T-cell (primary cell): ENCODE data around the gene PDILT. TPM values are rescaled to one million over a fixed set of nuclear protein-coding genes. Genes with fewer than 3 reads are reported as not detected.

Source experiments
- ATAC-seq, 4 experiments: fragments of 200-7000 bp in 3 of 4; fragments of 150-1000 bp in 1 of 4; cut with Tn5 transposase; replicated peaks in 1 of 4; 1 replicate in 3 of 4; 2 replicates in 1 of 4; pipeline ENCODE4 v1.10.0; 2021; ENCODE audit warnings: moderate library complexity in 3 of 4, mild to moderate bottlenecking in 2 of 4, moderate number of reproducible peaks in 1 of 4
- CTCF ChIA-PET, 2 donors: fragments of 300-600 bp; sonication (Branson Sonifier 250); formaldehyde crosslinking; loops; one replicate each; lab custom pipeline; 2022; ENCODE audit warnings: antibody characterized with exemption in 2 of 2; lab: Charles Lee
- POLR2A ChIA-PET, 2 donors: fragments of 300-600 bp; sonication (Branson Sonifier 250); formaldehyde crosslinking; loops; one replicate each; lab custom pipeline; 2022; ENCODE audit warnings: antibody characterized with exemption in 2 of 2; lab: Charles Lee
- DNase-seq, 35 experiments: peaks; one replicate each; pipeline versions ENCODE4 v3.0.0 to v3.0.0-alpha.2; 2013 to 2023
- H3K27ac ChIP-seq: one replicate; pipeline ENCODE4 v1.5.1; 2013; ENCODE audit warnings: low read length
- H3K27me3 ChIP-seq, 2 experiments: replicated peaks in 1 of 2; 1 replicate in 1 of 2; 2 replicates in 1 of 2; pipeline versions ENCODE4 v1.6.1 to v1.7.0; 2013; ENCODE audit warnings: low read length in 1 of 2, mixed read lengths in 1 of 2; ENCODE audit not compliant: control insufficient read depth in 2 of 2, insufficient read depth in 2 of 2; ENCODE audit errors: extremely low read depth in 1 of 2
- H3K36me3 ChIP-seq, 2 donors: 1 replicate in 1 of 2; 2 replicates in 1 of 2; pipeline versions ENCODE4 v1.6.1 to v1.7.0; 2013; ENCODE audit warnings: low read length in 1 of 2; ENCODE audit not compliant: control insufficient read depth in 2 of 2, insufficient read depth in 1 of 2; ENCODE audit errors: extremely low read depth in 1 of 2
- H3K4me1 ChIP-seq, 2 experiments: 1 replicate in 1 of 2; 2 replicates in 1 of 2; pipeline versions ENCODE4 v1.6.1 to v1.7.0; 2013; ENCODE audit warnings: low read length in 2 of 2, mixed read lengths in 1 of 2; ENCODE audit not compliant: insufficient read depth in 2 of 2, control insufficient read depth in 1 of 2; ENCODE audit errors: extremely low read depth in 1 of 2
- H3K4me3 ChIP-seq, 2 donors: 1 replicate in 1 of 2; 2 replicates in 1 of 2; pipeline versions ENCODE4 v1.5.1 to v1.7.0; 2013; ENCODE audit warnings: mild to moderate bottlenecking in 2 of 2, low read length in 1 of 2, moderate library complexity in 1 of 2; ENCODE audit not compliant: control insufficient read depth in 1 of 2; ENCODE audit errors: extremely low read depth in 1 of 2
- H3K9me3 ChIP-seq: 2 replicates; pipeline ENCODE4 v1.7.0; 2013
- H3K27ac Mint-ChIP-seq, 2 donors: one replicate each; pipeline ENCODE4 v1.8.0; 2020 to 2021; ENCODE audit warnings: mild to moderate bottlenecking in 2 of 2, mixed read lengths in 2 of 2
- H3K27me3 Mint-ChIP-seq, 2 donors: one replicate each; pipeline ENCODE4 v1.8.0; 2021 to 2022; ENCODE audit warnings: mixed read lengths in 2 of 2
- H3K36me3 Mint-ChIP-seq: one replicate; pipeline ENCODE4 v1.8.0; 2021; ENCODE audit warnings: mixed read lengths
- H3K4me1 Mint-ChIP-seq, 3 donors: one replicate each; pipeline ENCODE4 v1.8.0; 2020 to 2022; ENCODE audit warnings: mixed read lengths in 3 of 3, mild to moderate bottlenecking in 1 of 3
- H3K4me3 Mint-ChIP-seq, 3 donors: one replicate each; pipeline ENCODE4 v1.8.0; 2020 to 2022; ENCODE audit warnings: mild to moderate bottlenecking in 3 of 3, mixed read lengths in 3 of 3, moderate library complexity in 3 of 3
- H3K9me3 Mint-ChIP-seq, 3 donors: one replicate each; pipeline ENCODE4 v1.8.0; 2020 to 2022; ENCODE audit warnings: mixed read lengths in 3 of 3
- WGBS: methylation state at CpG from one replicate; pipeline ENCODE4 v1.1.5; 2013; ENCODE audit warnings: missing lambda C conversion rate; ENCODE audit not compliant: insufficient coverage; 5-methylcytosine and 5-hydroxymethylcytosine counted together
- total RNA-seq, 35 experiments: library from RNA in 6 of 35; stranded (reverse) in 6 of 35; fragments of 120-200 nt in 1 of 35; gene quantifications; one replicate each; pipeline versions ENCODE4 v1.2.1 to v1.2.4 and lab custom pipeline; 2013 to 2026

Gene PDILT
- total RNA-seq, 5 donors from 2014 or later (not counting 1 experiment from before 2014, with no cell fraction given) = not detected

- no peaks in the 10 kb centered on the region for H3K36me3 Mint-ChIP-seq
- no peaks in the 10 kb centered on the region for H3K9me3 Mint-ChIP-seq
- Histone ChIP-seq H3K27ac (no peak overlapping the region), H3K27me3 (peaks cover 2 to 8% of the 10 kb centered on the region in 2 experiments), H3K9me3 (no peaks in the 10 kb centered on the region), H3K4me1 (no peaks in the 10 kb centered on the region), H3K4me3 (no peak overlapping the region), H3K36me3 (no peaks in the 10 kb centered on the region)
- no peak overlapping the region for H3K4me3 Mint-ChIP-seq
- H3K27ac Mint-ChIP-seq = no peak overlapping the region
- ChIA-PET POLR2A (no interaction called here), CTCF (no interaction called here)
- H3K4me1 Mint-ChIP-seq = no peaks in the 10 kb centered on the region
- ATAC-seq = no peak
- WGBS = 38% methylated on average over 1 of the region's 6 CpGs
- peak in 1 of 35 experiments; percentile 1 for DNase-seq
- H3K27me3 Mint-ChIP-seq = peaks cover 9% of the 10 kb centered on the region in 2 donors
Observed at GRCh38 chr16:20410121-20410723, 5.7 kb upstream of the PDILT start.

- ChIA-PET POLR2A (no interaction called here), CTCF (no interaction called here)
- Mint-ChIP-seq H3K27ac (no peak within 1 kb of the TSS), H3K27me3 (peaks cover 7 to 9% of the 10 kb centered on the region in 2 donors), H3K4me1 (no peaks in the 10 kb centered on the region), H3K9me3 (no peaks in the 10 kb centered on the region), H3K36me3 (no peaks in the 10 kb centered on the region), H3K4me3 (no peak within 1 kb of the TSS)
- Histone ChIP-seq H3K27ac (no peak within 1 kb of the TSS), H3K4me1 (no peaks in the 10 kb centered on the region), H3K4me3 (no peak within 1 kb of the TSS), H3K27me3 (peaks cover 2 to 8% of the 10 kb centered on the region in 2 experiments), H3K9me3 (no peaks in the 10 kb centered on the region), H3K36me3 (no peaks in the 10 kb centered on the region)
- ATAC-seq = no peak
- DNase-seq = no peak
- WGBS = 75% methylated on average over 2 of the region's 6 CpGs
Observed at GRCh38 chr16:20409398-20410120, 5.0 kb upstream of the PDILT start, which contains the start of gene ACSM5. Gene ACSM5 (plus strand): TSS chr16:20409534. CDS start chr16:20411485, 1,951 bp downstream.

GRCh38 chr16:20402651-20403050 lies 1.9 kb downstream of the PDILT start:
- Histone ChIP-seq H3K4me1 (no peaks in the 10 kb centered on the region), H3K4me3 (no peak overlapping the region), H3K27ac (no peak overlapping the region), H3K27me3 (peaks cover 0 to 3% of the 10 kb centered on the region in 2 experiments), H3K36me3 (no peaks in the 10 kb centered on the region), H3K9me3 (no peaks in the 10 kb centered on the region)
- H3K27ac Mint-ChIP-seq = no peak overlapping the region
- WGBS = no CpG with 5 or more reads among the region's 2 CpGs
- ChIA-PET CTCF (interaction anchor here in 1 of 2 donors (0.7 kb wide), 1 partner anchor 54 kb away, joined by 3 read pairs; no protein-coding TSS in a partner anchor), POLR2A (no interaction called here)
- H3K4me3 Mint-ChIP-seq = no peak overlapping the region
- ATAC-seq (no peak), DNase-seq (no peak)
- no peaks in the 10 kb centered on the region for H3K4me1 Mint-ChIP-seq
- no peaks in the 10 kb centered on the region for H3K36me3 Mint-ChIP-seq
- peaks cover 0 to 5% of the 10 kb centered on the region in 2 donors for H3K27me3 Mint-ChIP-seq
- no peaks in the 10 kb centered on the region for H3K9me3 Mint-ChIP-seq

- H3K9me3 Mint-ChIP-seq = no peaks in the 10 kb centered on the region
- Histone ChIP-seq H3K27me3 (peaks cover 0 to 3% of the 10 kb centered on the region in 2 experiments), H3K4me3 (no peak overlapping the region), H3K36me3 (no peaks in the 10 kb centered on the region), H3K27ac (no peak overlapping the region), H3K4me1 (no peaks in the 10 kb centered on the region), H3K9me3 (no peaks in the 10 kb centered on the region)
- ChIA-PET POLR2A (no interaction called here), CTCF (no interaction called here)
- H3K4me3 Mint-ChIP-seq = no peak overlapping the region
- H3K4me1 Mint-ChIP-seq = no peaks in the 10 kb centered on the region
- H3K36me3 Mint-ChIP-seq = no peaks in the 10 kb centered on the region
- no peak overlapping the region for H3K27ac Mint-ChIP-seq
- WGBS = 81% methylated on average over 4 of the region's 8 CpGs
- peaks cover 0 to 5% of the 10 kb centered on the region in 2 donors for H3K27me3 Mint-ChIP-seq
- no peak for ATAC-seq
- no peak for DNase-seq
Observed at GRCh38 chr16:20401475-20402016, 3.0 kb downstream of the PDILT start.

- H3K4me1 Mint-ChIP-seq = no peaks in the 10 kb centered on the region
- ChIA-PET CTCF (interaction anchor here in 1 of 2 donors (0.6 kb wide), 1 partner anchor 681 kb away, joined by 3 read pairs; no protein-coding TSS in a partner anchor), POLR2A (no interaction called here)
Observed at GRCh38 chr16:20401066-20401465, 3.5 kb downstream of the PDILT start.

GRCh38 chr16:20399185-20399584 lies 5.4 kb downstream of the PDILT start:
- no peaks in the 10 kb centered on the region for H3K36me3 ChIP-seq
- no peaks in the 10 kb centered on the region for H3K9me3 Mint-ChIP-seq
- H3K27me3 Mint-ChIP-seq = no peaks in the 10 kb centered on the region
- H3K4me1 Mint-ChIP-seq = no peaks in the 10 kb centered on the region
- no peaks in the 10 kb centered on the region for H3K4me1 ChIP-seq
- peaks cover 0 to 3% of the 10 kb centered on the region in 2 experiments for H3K27me3 ChIP-seq
- CTCF ChIA-PET = no interaction called here
- no peak overlapping the region for H3K4me3 Mint-ChIP-seq
- no peak overlapping the region for H3K4me3 ChIP-seq
- no peak for DNase-seq
- H3K27ac ChIP-seq = no peak overlapping the region
- no peaks in the 10 kb centered on the region for H3K36me3 Mint-ChIP-seq
- H3K9me3 ChIP-seq = no peaks in the 10 kb centered on the region
- POLR2A ChIA-PET = no interaction called here
- ATAC-seq = no peak
- WGBS = 48% methylated on average over 4 of the region's 7 CpGs
- no peak overlapping the region for H3K27ac Mint-ChIP-seq

More at GRCh38 chr16:20401066-20401465, 3.5 kb downstream of the PDILT start:
- H3K9me3 ChIP-seq = no peaks in the 10 kb centered on the region
- H3K27me3 ChIP-seq = peaks cover 0 to 3% of the 10 kb centered on the region in 2 experiments
- Mint-ChIP-seq H3K27ac (no peak overlapping the region), H3K9me3 (no peaks in the 10 kb centered on the region), H3K27me3 (peaks cover 0 to 3% of the 10 kb centered on the region in 2 donors), H3K4me3 (no peak overlapping the region), H3K36me3 (no peaks in the 10 kb centered on the region)
- H3K4me3 ChIP-seq = no peak overlapping the region
- no peaks in the 10 kb centered on the region for H3K36me3 ChIP-seq
- H3K4me1 ChIP-seq = no peaks in the 10 kb centered on the region
- no peak overlapping the region for H3K27ac ChIP-seq
- ATAC-seq (no peak), DNase-seq (no peak)
- WGBS = no CpG with 5 or more reads among the region's 2 CpGs
